Measurements from ENCODE around the gene CLIP3. TPM values are rescaled to one million over a fixed set of nuclear protein-coding genes. Genes with fewer than 3 reads are reported as not detected.

Gene CLIP3
- total RNA-seq, 1 donor from 2014 or later = 59.0 TPM

- Mint-ChIP-seq H3K27me3 (ENCODE audit: low read depth) (no peaks in the 10 kb centered on the region), H3K9me3 (ENCODE audit: low read depth) (no peaks in the 10 kb centered on the region), H3K27ac (ENCODE audit: unreplicated experiment) (peak overlapping the region; percentile 22), H3K4me3 (ENCODE audit: unreplicated experiment) (peak overlapping the region; percentile 69), H3K4me1 (ENCODE audit: low read depth) (peaks cover 31% of the 10 kb centered on the region), H3K36me3 (ENCODE audit: low read depth) (no peaks in the 10 kb centered on the region)
- no peak for DNase-seq (ENCODE audit: low spot score)
- TF ChIP-seq, protein P1, sequence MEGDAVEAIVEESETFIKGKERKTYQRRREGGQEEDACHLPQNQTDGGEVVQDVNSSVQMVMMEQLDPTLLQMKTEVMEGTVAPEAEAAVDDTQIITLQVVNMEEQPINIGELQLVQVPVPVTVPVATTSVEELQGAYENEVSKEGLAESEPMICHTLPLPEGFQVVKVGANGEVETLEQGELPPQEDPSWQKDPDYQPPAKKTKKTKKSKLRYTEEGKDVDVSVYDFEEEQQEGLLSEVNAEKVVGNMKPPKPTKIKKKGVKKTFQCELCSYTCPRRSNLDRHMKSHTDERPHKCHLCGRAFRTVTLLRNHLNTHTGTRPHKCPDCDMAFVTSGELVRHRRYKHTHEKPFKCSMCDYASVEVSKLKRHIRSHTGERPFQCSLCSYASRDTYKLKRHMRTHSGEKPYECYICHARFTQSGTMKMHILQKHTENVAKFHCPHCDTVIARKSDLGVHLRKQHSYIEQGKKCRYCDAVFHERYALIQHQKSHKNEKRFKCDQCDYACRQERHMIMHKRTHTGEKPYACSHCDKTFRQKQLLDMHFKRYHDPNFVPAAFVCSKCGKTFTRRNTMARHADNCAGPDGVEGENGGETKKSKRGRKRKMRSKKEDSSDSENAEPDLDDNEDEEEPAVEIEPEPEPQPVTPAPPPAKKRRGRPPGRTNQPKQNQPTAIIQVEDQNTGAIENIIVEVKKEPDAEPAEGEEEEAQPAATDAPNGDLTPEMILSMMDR (IDR thresholded peaks at IDR 0.05) = no peak
Measured at GRCh38 chr19:36009633-36010379, 22.9 kb downstream of the CLIP3 start.

GRCh38 chr19:36009220-36009619, 23.5 kb downstream of the CLIP3 start:
- Mint-ChIP-seq H3K4me3 (ENCODE audit: unreplicated experiment) (peak overlapping the region; percentile 69), H3K27me3 (ENCODE audit: low read depth) (no peaks in the 10 kb centered on the region), H3K36me3 (ENCODE audit: low read depth) (no peaks in the 10 kb centered on the region), H3K4me1 (ENCODE audit: low read depth) (peaks cover 26% of the 10 kb centered on the region), H3K27ac (ENCODE audit: unreplicated experiment) (peak overlapping the region; percentile 22), H3K9me3 (ENCODE audit: low read depth) (no peaks in the 10 kb centered on the region)
- DNase-seq (ENCODE audit: low spot score) = no peak
- TF ChIP-seq, protein P1 (IDR thresholded peaks at IDR 0.05) = peak; percentile 8

- H3K9me3 Mint-ChIP-seq (ENCODE audit: low read depth) = no peaks in the 10 kb centered on the region
- peak within 1 kb of the TSS; percentile 22 for H3K27ac Mint-ChIP-seq (ENCODE audit: unreplicated experiment)
- H3K4me3 Mint-ChIP-seq (ENCODE audit: unreplicated experiment) = peak within 1 kb of the TSS; percentile 69
- TF ChIP-seq, protein P1 (IDR thresholded peaks at IDR 0.05) = no peak
- no peaks in the 10 kb centered on the region for H3K36me3 Mint-ChIP-seq (ENCODE audit: low read depth)
- no peak for DNase-seq (ENCODE audit: low spot score)
- H3K4me1 Mint-ChIP-seq (ENCODE audit: low read depth) = peaks cover 18% of the 10 kb centered on the region
- H3K27me3 Mint-ChIP-seq (ENCODE audit: low read depth) = no peaks in the 10 kb centered on the region
Measured at GRCh38 chr19:36008336-36008978, 24.2 kb downstream of the CLIP3 start, which contains the start of gene SYNE4. TSS of gene SYNE4 (minus strand) at chr19:36008813. CDS start at chr19:36008681, 132 bp downstream.

GRCh38 chr19:36006955-36007354, 25.7 kb downstream of the CLIP3 start:
- Mint-ChIP-seq H3K27me3 (ENCODE audit: low read depth) (no peaks in the 10 kb centered on the region), H3K9me3 (ENCODE audit: low read depth) (no peaks in the 10 kb centered on the region), H3K36me3 (ENCODE audit: low read depth) (no peaks in the 10 kb centered on the region), H3K4me1 (ENCODE audit: low read depth) (peaks cover 14% of the 10 kb centered on the region), H3K27ac (ENCODE audit: unreplicated experiment) (no peak overlapping the region), H3K4me3 (ENCODE audit: unreplicated experiment) (no peak overlapping the region)
- no peak for DNase-seq (ENCODE audit: low spot score)
- TF ChIP-seq, protein P1 (IDR thresholded peaks at IDR 0.05) = no peak

GRCh38 chr19:36003284-36003683, 29.4 kb downstream of the CLIP3 start:
- TF ChIP-seq, protein P1 (IDR thresholded peaks at IDR 0.05) = no peak
- Mint-ChIP-seq H3K27me3 (ENCODE audit: low read depth) (no peaks in the 10 kb centered on the region), H3K4me1 (ENCODE audit: low read depth) (peaks cover 3% of the 10 kb centered on the region), H3K4me3 (ENCODE audit: unreplicated experiment) (no peak overlapping the region), H3K9me3 (ENCODE audit: low read depth) (no peaks in the 10 kb centered on the region), H3K36me3 (ENCODE audit: low read depth) (no peaks in the 10 kb centered on the region), H3K27ac (ENCODE audit: unreplicated experiment) (no peak overlapping the region)
- DNase-seq (ENCODE audit: low spot score) = no peak

Measured in chondrocyte (in vitro differentiated cells).